ENCODE data around the gene MDM2.

MDM2 gene

DNA sequence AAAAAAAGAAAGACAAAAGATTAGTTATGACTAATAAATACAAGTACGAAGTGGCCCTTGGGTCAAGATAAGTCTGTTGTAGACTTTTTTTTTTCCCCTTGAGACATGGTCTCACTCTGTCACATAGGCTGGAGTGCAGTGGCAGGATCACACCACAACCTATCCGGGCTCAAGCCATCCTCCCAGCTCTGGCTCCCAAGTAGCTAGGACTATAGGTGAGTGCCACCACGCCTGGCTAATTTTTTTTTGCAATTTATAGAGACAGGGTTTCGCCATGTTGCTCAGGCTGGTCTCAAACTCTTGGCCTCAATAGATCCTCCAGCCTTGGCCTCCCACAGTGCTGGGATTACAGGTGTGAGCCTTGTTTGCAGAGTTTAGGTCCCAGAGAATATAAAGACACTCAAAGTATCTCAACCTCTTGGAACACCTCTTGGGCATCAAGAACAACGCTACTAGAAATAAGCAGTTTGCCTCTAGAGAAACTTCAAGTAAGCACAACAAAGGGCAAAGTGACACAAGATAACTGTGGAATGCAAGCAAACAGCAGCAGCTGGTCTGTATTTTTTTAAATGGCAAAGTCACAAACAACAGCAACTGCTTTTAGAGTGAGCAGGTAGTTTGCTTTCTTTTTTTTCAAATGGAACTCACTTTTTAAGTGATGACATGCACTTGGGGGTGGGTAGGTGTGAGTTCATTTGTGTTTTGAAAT is 3.9 kb upstream of the MDM2 start:
- Histone ChIP-seq H3F3A (ENCODE audit: insufficient read depth, low read length) (peaks cover 9% of the 10 kb centered on the region; the same call in 1 of the 2 replicates), H3K4me2 (ENCODE audit: low read length) (no peak overlapping the region), H2AFZ (ENCODE audit: low read length) (no peak overlapping the region), H3K9me3 (ENCODE audit: low read length) (no peaks in the 10 kb centered on the region), H3K27me3 (ENCODE audit: insufficient read depth, low read length) (no peaks in the 10 kb centered on the region), H3K79me2 (ENCODE audit: insufficient read depth, low read length) (peaks cover 4% of the 10 kb centered on the region), H3K27ac (ENCODE audit: low read depth, low read length, poor library complexity, severe bottlenecking) (peak overlapping the region; percentile 99), H3K4me3 (ENCODE audit: low read depth, low read length, poor library complexity, severe bottlenecking) (no peak overlapping the region), H3K36me3 (ENCODE audit: insufficient read depth, low read length) (peaks cover 5% of the 10 kb centered on the region), H3K4me1 (ENCODE audit: insufficient read depth, low read length, severe bottlenecking) (peaks cover 51% of the 10 kb centered on the region), H4K20me1 (ENCODE audit: insufficient read depth, low read length) (no peaks in the 10 kb centered on the region), H3K9me2 (ENCODE audit: low read depth, low read length) (no peaks in the 10 kb centered on the region), H3K9ac (ENCODE audit: low read length) (no peak overlapping the region)
- TF ChIP-seq EZH2 (IDR thresholded peaks at IDR 0.05; ENCODE audit: borderline replicate concordance, low read length), result no peak
- TF ChIP-seq, protein P1, sequence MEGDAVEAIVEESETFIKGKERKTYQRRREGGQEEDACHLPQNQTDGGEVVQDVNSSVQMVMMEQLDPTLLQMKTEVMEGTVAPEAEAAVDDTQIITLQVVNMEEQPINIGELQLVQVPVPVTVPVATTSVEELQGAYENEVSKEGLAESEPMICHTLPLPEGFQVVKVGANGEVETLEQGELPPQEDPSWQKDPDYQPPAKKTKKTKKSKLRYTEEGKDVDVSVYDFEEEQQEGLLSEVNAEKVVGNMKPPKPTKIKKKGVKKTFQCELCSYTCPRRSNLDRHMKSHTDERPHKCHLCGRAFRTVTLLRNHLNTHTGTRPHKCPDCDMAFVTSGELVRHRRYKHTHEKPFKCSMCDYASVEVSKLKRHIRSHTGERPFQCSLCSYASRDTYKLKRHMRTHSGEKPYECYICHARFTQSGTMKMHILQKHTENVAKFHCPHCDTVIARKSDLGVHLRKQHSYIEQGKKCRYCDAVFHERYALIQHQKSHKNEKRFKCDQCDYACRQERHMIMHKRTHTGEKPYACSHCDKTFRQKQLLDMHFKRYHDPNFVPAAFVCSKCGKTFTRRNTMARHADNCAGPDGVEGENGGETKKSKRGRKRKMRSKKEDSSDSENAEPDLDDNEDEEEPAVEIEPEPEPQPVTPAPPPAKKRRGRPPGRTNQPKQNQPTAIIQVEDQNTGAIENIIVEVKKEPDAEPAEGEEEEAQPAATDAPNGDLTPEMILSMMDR (IDR thresholded peaks at IDR 0.05; ENCODE audit: low read length), result no peak

DNA sequence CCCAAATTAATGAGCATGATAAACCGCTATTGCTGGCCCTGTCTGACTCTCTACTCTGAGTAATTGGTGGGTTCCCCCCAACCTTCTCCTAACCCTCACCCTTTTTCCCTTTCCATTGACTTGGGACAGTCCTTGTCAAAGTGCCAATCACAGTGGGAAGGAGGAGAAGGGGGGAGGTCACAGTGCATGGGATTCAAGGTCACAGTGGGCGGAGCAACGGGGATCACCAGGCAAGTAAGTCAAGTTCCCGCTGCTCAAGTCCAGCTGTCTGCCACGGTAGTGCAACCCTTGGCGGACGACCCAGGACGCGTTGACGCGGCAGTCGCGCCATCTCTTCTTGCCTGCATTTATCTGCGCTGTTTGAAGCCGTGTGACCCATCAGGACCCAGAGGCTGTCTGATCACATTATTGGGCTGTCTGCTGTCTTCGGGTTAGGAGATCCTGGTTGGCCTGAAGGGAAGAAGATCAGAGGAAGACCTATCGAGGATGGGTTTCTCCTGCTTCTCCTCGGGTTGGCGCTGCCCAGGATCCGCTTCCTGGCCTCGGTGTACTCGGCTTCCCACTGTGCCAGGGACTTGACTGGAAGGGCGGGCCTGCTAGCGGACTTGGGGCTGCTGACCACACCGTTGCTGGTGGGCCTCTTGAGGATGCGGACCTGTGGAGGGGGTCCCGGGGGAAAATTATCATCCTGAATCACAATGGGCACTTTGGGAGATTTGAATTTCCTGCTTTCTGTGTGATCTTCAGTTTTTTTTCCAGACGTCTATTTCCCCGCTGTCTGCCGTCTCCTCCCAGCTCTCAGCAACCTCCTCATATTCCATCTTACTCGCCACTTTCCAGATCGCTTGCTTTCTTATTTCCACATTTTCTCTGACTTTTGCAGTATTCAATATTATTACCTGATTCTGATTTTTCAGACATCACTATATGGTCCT is 3.1 kb upstream of the MDM2 start:
- H3K4me3 ChIP-seq (ENCODE audit: low read depth, low read length, poor library complexity, severe bottlenecking), result no peak overlapping the region
- peaks cover 13% of the 10 kb centered on the region for H3K36me3 ChIP-seq (ENCODE audit: insufficient read depth, low read length)
- H3K79me2 ChIP-seq (ENCODE audit: insufficient read depth, low read length), result peaks cover 12% of the 10 kb centered on the region
- H3K4me1 ChIP-seq (ENCODE audit: insufficient read depth, low read length, severe bottlenecking), result peaks cover 57% of the 10 kb centered on the region
- no peak overlapping the region for H3K4me2 ChIP-seq (ENCODE audit: low read length)
- TF ChIP-seq, protein P1 (IDR thresholded peaks at IDR 0.05; ENCODE audit: low read length), result no peak
- no peak for TF ChIP-seq EZH2 (IDR thresholded peaks at IDR 0.05; ENCODE audit: borderline replicate concordance, low read length)
- H2AFZ ChIP-seq (ENCODE audit: low read length), result no peak overlapping the region
- no peaks in the 10 kb centered on the region for H3K27me3 ChIP-seq (ENCODE audit: insufficient read depth, low read length)
- H3K9me2 ChIP-seq (ENCODE audit: low read depth, low read length), result no peaks in the 10 kb centered on the region
- peak overlapping the region; percentile 99 for H3K27ac ChIP-seq (ENCODE audit: low read depth, low read length, poor library complexity, severe bottlenecking)
- no peaks in the 10 kb centered on the region for H3K9me3 ChIP-seq (ENCODE audit: low read length)
- peak overlapping the region; percentile 64 for H3K9ac ChIP-seq (ENCODE audit: low read length)
- H3F3A ChIP-seq (ENCODE audit: insufficient read depth, low read length), result peaks cover 11% of the 10 kb centered on the region; the same call in 1 of the 2 replicates
- no peaks in the 10 kb centered on the region for H4K20me1 ChIP-seq (ENCODE audit: insufficient read depth, low read length)

DNA sequence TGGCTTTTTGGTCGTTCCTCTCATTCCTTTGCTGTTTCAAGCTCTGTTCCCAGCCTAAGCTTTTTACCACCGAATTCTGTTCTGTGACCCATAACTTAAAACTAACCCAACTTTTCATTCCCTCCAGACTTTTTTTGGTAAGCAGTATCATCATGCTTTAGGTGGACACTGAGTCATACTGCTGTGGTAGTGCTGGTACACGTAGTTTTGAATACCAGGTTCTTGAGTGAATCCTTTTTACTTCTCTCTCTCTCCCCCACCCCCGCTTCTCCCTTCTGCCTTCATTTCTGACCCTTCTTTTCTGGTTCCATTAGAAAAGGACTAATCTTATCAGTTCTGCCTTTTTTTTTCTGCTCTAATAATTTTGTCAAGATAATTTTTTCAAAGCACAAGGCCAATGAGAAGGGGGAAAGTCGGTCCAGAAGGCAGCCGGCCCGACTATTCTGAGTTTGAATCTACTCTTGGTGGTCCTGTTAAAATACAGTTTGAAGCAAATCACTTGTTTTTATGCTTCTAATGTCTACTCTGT is 2.3 kb upstream of the MDM2 start:
- Histone ChIP-seq H3K27me3 (ENCODE audit: insufficient read depth, low read length) (no peaks in the 10 kb centered on the region), H3K4me1 (ENCODE audit: insufficient read depth, low read length, severe bottlenecking) (peaks cover 60% of the 10 kb centered on the region), H3K9me3 (ENCODE audit: low read length) (no peaks in the 10 kb centered on the region), H4K20me1 (ENCODE audit: insufficient read depth, low read length) (no peaks in the 10 kb centered on the region), H3K27ac (ENCODE audit: low read depth, low read length, poor library complexity, severe bottlenecking) (peak overlapping the region; percentile 99), H3K4me3 (ENCODE audit: low read depth, low read length, poor library complexity, severe bottlenecking) (no peak overlapping the region), H3K79me2 (ENCODE audit: insufficient read depth, low read length) (peaks cover 20% of the 10 kb centered on the region), H3K4me2 (ENCODE audit: low read length) (peak overlapping the region; percentile 35; the same call in 1 of the 2 replicates), H3K36me3 (ENCODE audit: insufficient read depth, low read length) (peaks cover 21% of the 10 kb centered on the region), H3K9ac (ENCODE audit: low read length) (peak overlapping the region; percentile 64), H3F3A (ENCODE audit: insufficient read depth, low read length) (peaks cover 4% of the 10 kb centered on the region; the same call in 1 of the 2 replicates), H3K9me2 (ENCODE audit: low read depth, low read length) (no peaks in the 10 kb centered on the region), H2AFZ (ENCODE audit: low read length) (peak overlapping the region; percentile 62)
- no peak for TF ChIP-seq EZH2 (IDR thresholded peaks at IDR 0.05; ENCODE audit: borderline replicate concordance, low read length)
- TF ChIP-seq, protein P1 (IDR thresholded peaks at IDR 0.05; ENCODE audit: low read length), result no peak

Data from OCI-LY1 (cell line).